ENCODE results near the gene OLIG2.

OLIG2 gene

DNA sequence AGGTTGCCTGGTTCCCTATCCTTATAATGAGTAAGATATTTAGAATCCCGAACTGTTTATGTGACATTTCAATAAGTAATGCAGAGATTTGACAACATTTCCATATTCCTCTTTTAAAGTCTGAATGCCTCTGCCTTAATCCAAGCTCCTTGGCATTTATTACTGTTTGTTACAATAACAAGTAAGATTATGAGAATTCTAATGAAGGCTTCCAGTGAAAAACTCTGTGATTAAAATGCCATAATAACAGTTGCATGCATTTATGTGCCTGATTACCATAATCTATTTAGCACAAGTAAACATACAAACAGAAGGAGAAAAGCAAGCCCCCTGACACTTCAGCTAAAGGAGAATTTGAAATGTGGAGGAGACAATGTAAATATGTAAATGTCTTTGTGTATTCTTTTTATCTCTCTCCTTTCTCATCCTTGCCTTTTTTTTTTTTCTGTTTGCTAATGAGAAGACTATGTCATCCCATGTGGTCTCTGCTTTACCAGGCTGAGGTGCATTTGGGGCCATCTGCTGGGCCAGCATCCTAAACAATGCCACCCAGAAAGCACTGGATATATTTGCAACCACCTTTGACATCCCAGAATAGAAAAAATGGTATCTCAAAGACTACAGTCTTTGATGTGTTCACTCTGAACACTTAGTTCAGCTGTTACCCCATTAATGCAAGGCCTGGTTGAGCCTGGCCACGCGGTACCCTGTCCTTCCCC lies 17.2 kb upstream of the OLIG2 start (continued):
- TF ChIP-seq ZC3H10 (CRISPR knock-in tag; IDR thresholded peaks at IDR 0.05) = no peak
- no peak for TF ChIP-seq ESRRG (CRISPR knock-in tag; IDR thresholded peaks at IDR 0.05)

DNA sequence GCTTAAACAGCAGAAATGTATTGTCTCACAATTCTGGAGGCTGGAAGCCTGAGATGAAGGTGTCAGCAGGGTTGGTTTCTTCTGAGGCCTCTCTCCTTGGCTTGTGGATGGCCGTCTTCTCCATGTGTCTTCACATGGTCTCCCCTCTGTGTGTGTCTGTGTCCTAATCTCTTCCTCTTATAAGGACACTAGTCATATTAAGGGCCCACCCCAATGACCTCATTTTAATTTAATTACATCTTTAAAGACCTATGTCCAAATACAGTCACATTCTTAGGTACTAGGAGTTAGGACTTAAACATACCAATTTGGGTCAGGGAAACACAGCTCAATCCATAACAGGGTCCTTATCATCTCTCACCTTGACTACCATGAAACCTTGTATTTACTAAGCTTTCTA lies 14.8 kb upstream of the OLIG2 start:
- no peak for TF ChIP-seq ZFP30 (CRISPR knock-in tag; IDR thresholded peaks at IDR 0.05)
- TF ChIP-seq PPARA (CRISPR knock-in tag; IDR thresholded peaks at IDR 0.05; ENCODE audit: borderline replicate concordance) = no peak
- TF ChIP-seq OSR1 (CRISPR knock-in tag; IDR thresholded peaks at IDR 0.05) = no peak
- no peak for TF ChIP-seq GLIS3 (CRISPR knock-in tag; IDR thresholded peaks at IDR 0.05)
- TF ChIP-seq ARNTL (CRISPR knock-in tag; IDR thresholded peaks at IDR 0.05; ENCODE audit: borderline replicate concordance, low read depth) = no peak
- TF ChIP-seq, protein P1, sequence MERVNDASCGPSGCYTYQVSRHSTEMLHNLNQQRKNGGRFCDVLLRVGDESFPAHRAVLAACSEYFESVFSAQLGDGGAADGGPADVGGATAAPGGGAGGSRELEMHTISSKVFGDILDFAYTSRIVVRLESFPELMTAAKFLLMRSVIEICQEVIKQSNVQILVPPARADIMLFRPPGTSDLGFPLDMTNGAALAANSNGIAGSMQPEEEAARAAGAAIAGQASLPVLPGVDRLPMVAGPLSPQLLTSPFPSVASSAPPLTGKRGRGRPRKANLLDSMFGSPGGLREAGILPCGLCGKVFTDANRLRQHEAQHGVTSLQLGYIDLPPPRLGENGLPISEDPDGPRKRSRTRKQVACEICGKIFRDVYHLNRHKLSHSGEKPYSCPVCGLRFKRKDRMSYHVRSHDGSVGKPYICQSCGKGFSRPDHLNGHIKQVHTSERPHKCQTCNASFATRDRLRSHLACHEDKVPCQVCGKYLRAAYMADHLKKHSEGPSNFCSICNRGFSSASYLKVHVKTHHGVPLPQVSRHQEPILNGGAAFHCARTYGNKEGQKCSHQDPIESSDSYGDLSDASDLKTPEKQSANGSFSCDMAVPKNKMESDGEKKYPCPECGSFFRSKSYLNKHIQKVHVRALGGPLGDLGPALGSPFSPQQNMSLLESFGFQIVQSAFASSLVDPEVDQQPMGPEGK (CRISPR knock-in tag; IDR thresholded peaks at IDR 0.05; ENCODE audit: borderline replicate concordance) = no peak
- no peak for TF ChIP-seq ZNF8 (CRISPR knock-in tag; IDR thresholded peaks at IDR 0.05)
- TF ChIP-seq ISL1 (CRISPR knock-in tag; IDR thresholded peaks at IDR 0.05) = no peak
- TF ChIP-seq, protein P2, sequence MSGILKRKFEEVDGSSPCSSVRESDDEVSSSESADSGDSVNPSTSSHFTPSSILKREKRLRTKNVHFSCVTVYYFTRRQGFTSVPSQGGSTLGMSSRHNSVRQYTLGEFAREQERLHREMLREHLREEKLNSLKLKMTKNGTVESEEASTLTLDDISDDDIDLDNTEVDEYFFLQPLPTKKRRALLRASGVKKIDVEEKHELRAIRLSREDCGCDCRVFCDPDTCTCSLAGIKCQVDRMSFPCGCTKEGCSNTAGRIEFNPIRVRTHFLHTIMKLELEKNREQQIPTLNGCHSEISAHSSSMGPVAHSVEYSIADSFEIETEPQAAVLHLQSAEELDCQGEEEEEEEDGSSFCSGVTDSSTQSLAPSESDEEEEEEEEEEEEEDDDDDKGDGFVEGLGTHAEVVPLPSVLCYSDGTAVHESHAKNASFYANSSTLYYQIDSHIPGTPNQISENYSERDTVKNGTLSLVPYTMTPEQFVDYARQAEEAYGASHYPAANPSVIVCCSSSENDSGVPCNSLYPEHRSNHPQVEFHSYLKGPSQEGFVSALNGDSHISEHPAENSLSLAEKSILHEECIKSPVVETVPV (CRISPR knock-in tag; IDR thresholded peaks at IDR 0.05) = no peak
- TF ChIP-seq BACH2 (CRISPR knock-in tag; IDR thresholded peaks at IDR 0.05; ENCODE audit: borderline replicate concordance) = no peak
- no peak for TF ChIP-seq ESRRG (CRISPR knock-in tag; IDR thresholded peaks at IDR 0.05)
- TF ChIP-seq SNAI2 (CRISPR knock-in tag; IDR thresholded peaks at IDR 0.05) = no peak
- no peak for TF ChIP-seq POU6F1 (CRISPR knock-in tag; IDR thresholded peaks at IDR 0.05; ENCODE audit: borderline replicate concordance, low read depth)
- TF ChIP-seq, protein P3, sequence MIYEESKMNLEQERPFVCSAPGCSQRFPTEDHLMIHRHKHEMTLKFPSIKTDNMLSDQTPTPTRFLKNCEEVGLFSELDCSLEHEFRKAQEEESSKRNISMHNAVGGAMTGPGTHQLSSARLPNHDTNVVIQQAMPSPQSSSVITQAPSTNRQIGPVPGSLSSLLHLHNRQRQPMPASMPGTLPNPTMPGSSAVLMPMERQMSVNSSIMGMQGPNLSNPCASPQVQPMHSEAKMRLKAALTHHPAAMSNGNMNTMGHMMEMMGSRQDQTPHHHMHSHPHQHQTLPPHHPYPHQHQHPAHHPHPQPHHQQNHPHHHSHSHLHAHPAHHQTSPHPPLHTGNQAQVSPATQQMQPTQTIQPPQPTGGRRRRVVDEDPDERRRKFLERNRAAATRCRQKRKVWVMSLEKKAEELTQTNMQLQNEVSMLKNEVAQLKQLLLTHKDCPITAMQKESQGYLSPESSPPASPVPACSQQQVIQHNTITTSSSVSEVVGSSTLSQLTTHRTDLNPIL (CRISPR knock-in tag; IDR thresholded peaks at IDR 0.05; ENCODE audit: low read depth) = no peak
- no peak for TF ChIP-seq CSDC2 (CRISPR knock-in tag; IDR thresholded peaks at IDR 0.05)
- no peak for TF ChIP-seq ZNF70 (CRISPR knock-in tag; IDR thresholded peaks at IDR 0.05)
- TF ChIP-seq TOX (CRISPR knock-in tag; IDR thresholded peaks at IDR 0.05; ENCODE audit: borderline replicate concordance) = no peak
- TF ChIP-seq TCF4 (CRISPR knock-in tag; IDR thresholded peaks at IDR 0.05; ENCODE audit: borderline replicate concordance) = no peak
- no peak for TF ChIP-seq ZC3H10 (CRISPR knock-in tag; IDR thresholded peaks at IDR 0.05)
- TF ChIP-seq ZFP3 (CRISPR knock-in tag; IDR thresholded peaks at IDR 0.05) = no peak

GRCh38 chr21:33011462-33011861 lies 14.3 kb upstream of the OLIG2 start:
- no peak for TF ChIP-seq POU6F1 (CRISPR knock-in tag; IDR thresholded peaks at IDR 0.05; ENCODE audit: borderline replicate concordance, low read depth)
- no peak for TF ChIP-seq ZNF8 (CRISPR knock-in tag; IDR thresholded peaks at IDR 0.05)
- no peak for TF ChIP-seq ZFP30 (CRISPR knock-in tag; IDR thresholded peaks at IDR 0.05)
- TF ChIP-seq ZFP3 (CRISPR knock-in tag; IDR thresholded peaks at IDR 0.05) = no peak
- TF ChIP-seq BACH2 (CRISPR knock-in tag; IDR thresholded peaks at IDR 0.05; ENCODE audit: borderline replicate concordance) = no peak
- no peak for TF ChIP-seq TCF4 (CRISPR knock-in tag; IDR thresholded peaks at IDR 0.05; ENCODE audit: borderline replicate concordance)
- TF ChIP-seq TOX (CRISPR knock-in tag; IDR thresholded peaks at IDR 0.05; ENCODE audit: borderline replicate concordance) = no peak
- TF ChIP-seq ZNF70 (CRISPR knock-in tag; IDR thresholded peaks at IDR 0.05) = no peak
- TF ChIP-seq SNAI2 (CRISPR knock-in tag; IDR thresholded peaks at IDR 0.05) = no peak
- TF ChIP-seq, protein P3 (CRISPR knock-in tag; IDR thresholded peaks at IDR 0.05; ENCODE audit: low read depth) = no peak
- TF ChIP-seq PPARA (CRISPR knock-in tag; IDR thresholded peaks at IDR 0.05; ENCODE audit: borderline replicate concordance) = no peak
- no peak for TF ChIP-seq RARB (CRISPR knock-in tag; IDR thresholded peaks at IDR 0.05)
- TF ChIP-seq, protein P4, sequence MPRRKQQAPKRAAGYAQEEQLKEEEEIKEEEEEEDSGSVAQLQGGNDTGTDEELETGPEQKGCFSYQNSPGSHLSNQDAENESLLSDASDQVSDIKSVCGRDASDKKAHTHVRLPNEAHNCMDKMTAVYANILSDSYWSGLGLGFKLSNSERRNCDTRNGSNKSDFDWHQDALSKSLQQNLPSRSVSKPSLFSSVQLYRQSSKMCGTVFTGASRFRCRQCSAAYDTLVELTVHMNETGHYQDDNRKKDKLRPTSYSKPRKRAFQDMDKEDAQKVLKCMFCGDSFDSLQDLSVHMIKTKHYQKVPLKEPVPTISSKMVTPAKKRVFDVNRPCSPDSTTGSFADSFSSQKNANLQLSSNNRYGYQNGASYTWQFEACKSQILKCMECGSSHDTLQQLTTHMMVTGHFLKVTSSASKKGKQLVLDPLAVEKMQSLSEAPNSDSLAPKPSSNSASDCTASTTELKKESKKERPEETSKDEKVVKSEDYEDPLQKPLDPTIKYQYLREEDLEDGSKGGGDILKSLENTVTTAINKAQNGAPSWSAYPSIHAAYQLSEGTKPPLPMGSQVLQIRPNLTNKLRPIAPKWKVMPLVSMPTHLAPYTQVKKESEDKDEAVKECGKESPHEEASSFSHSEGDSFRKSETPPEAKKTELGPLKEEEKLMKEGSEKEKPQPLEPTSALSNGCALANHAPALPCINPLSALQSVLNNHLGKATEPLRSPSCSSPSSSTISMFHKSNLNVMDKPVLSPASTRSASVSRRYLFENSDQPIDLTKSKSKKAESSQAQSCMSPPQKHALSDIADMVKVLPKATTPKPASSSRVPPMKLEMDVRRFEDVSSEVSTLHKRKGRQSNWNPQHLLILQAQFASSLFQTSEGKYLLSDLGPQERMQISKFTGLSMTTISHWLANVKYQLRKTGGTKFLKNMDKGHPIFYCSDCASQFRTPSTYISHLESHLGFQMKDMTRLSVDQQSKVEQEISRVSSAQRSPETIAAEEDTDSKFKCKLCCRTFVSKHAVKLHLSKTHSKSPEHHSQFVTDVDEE (CRISPR knock-in tag; IDR thresholded peaks at IDR 0.05) = no peak
- TF ChIP-seq CSDC2 (CRISPR knock-in tag; IDR thresholded peaks at IDR 0.05) = no peak
- ATAC-seq = no peak

More for the DNA sequence above, 14.8 kb upstream of the OLIG2 start:
- no peak for ATAC-seq
